H1 (cell line): ENCODE results near the gene ETV4.

Experiments used
- POLR2A ChIP-seq, 2 experiments: IDR thresholded peaks; 1 replicate in 1 of 2; 2 replicates in 1 of 2; pipeline ENCODE4 v1.6.1; 2011; ENCODE audit warnings: low read depth in 2 of 2, low read length in 2 of 2, mild to moderate bottlenecking in 2 of 2; ENCODE audit errors: control extremely low read depth in 1 of 2
- TAF1 ChIP-seq: IDR thresholded peaks from 2 replicates; pipeline ENCODE4 v1.6.1; 2011; ENCODE audit warnings: mild to moderate bottlenecking, low read depth, low read length
- TF ChIP-seq, protein P1 (sequence below): fragments of 300-600 bp; sonication (generic); IDR thresholded peaks from 2 replicates; pipeline ENCODE4 v1.7.1; 2012; ENCODE audit warnings: low read length, moderate library complexity, mild to moderate bottlenecking, inconsistent platforms; ENCODE audit not compliant: insufficient replicate concordance

GRCh38 chr17:43553573-43553972 is 7.4 kb upstream of the ETV4 start:
- TF ChIP-seq, protein P1, sequence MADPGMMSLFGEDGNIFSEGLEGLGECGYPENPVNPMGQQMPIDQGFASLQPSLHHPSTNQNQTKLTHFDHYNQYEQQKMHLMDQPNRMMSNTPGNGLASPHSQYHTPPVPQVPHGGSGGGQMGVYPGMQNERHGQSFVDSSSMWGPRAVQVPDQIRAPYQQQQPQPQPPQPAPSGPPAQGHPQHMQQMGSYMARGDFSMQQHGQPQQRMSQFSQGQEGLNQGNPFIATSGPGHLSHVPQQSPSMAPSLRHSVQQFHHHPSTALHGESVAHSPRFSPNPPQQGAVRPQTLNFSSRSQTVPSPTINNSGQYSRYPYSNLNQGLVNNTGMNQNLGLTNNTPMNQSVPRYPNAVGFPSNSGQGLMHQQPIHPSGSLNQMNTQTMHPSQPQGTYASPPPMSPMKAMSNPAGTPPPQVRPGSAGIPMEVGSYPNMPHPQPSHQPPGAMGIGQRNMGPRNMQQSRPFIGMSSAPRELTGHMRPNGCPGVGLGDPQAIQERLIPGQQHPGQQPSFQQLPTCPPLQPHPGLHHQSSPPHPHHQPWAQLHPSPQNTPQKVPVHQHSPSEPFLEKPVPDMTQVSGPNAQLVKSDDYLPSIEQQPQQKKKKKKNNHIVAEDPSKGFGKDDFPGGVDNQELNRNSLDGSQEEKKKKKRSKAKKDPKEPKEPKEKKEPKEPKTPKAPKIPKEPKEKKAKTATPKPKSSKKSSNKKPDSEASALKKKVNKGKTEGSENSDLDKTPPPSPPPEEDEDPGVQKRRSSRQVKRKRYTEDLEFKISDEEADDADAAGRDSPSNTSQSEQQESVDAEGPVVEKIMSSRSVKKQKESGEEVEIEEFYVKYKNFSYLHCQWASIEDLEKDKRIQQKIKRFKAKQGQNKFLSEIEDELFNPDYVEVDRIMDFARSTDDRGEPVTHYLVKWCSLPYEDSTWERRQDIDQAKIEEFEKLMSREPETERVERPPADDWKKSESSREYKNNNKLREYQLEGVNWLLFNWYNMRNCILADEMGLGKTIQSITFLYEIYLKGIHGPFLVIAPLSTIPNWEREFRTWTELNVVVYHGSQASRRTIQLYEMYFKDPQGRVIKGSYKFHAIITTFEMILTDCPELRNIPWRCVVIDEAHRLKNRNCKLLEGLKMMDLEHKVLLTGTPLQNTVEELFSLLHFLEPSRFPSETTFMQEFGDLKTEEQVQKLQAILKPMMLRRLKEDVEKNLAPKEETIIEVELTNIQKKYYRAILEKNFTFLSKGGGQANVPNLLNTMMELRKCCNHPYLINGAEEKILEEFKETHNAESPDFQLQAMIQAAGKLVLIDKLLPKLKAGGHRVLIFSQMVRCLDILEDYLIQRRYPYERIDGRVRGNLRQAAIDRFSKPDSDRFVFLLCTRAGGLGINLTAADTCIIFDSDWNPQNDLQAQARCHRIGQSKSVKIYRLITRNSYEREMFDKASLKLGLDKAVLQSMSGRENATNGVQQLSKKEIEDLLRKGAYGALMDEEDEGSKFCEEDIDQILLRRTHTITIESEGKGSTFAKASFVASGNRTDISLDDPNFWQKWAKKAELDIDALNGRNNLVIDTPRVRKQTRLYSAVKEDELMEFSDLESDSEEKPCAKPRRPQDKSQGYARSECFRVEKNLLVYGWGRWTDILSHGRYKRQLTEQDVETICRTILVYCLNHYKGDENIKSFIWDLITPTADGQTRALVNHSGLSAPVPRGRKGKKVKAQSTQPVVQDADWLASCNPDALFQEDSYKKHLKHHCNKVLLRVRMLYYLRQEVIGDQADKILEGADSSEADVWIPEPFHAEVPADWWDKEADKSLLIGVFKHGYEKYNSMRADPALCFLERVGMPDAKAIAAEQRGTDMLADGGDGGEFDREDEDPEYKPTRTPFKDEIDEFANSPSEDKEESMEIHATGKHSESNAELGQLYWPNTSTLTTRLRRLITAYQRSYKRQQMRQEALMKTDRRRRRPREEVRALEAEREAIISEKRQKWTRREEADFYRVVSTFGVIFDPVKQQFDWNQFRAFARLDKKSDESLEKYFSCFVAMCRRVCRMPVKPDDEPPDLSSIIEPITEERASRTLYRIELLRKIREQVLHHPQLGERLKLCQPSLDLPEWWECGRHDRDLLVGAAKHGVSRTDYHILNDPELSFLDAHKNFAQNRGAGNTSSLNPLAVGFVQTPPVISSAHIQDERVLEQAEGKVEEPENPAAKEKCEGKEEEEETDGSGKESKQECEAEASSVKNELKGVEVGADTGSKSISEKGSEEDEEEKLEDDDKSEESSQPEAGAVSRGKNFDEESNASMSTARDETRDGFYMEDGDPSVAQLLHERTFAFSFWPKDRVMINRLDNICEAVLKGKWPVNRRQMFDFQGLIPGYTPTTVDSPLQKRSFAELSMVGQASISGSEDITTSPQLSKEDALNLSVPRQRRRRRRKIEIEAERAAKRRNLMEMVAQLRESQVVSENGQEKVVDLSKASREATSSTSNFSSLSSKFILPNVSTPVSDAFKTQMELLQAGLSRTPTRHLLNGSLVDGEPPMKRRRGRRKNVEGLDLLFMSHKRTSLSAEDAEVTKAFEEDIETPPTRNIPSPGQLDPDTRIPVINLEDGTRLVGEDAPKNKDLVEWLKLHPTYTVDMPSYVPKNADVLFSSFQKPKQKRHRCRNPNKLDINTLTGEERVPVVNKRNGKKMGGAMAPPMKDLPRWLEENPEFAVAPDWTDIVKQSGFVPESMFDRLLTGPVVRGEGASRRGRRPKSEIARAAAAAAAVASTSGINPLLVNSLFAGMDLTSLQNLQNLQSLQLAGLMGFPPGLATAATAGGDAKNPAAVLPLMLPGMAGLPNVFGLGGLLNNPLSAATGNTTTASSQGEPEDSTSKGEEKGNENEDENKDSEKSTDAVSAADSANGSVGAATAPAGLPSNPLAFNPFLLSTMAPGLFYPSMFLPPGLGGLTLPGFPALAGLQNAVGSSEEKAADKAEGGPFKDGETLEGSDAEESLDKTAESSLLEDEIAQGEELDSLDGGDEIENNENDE, result no peak
- no peak for TF ChIP-seq POLR2A (IDR thresholded peaks at IDR 0.05; ENCODE audit: control extremely low read depth in 1 of 2, low read depth in 2 of 2, low read length in 2 of 2)
- TF ChIP-seq TAF1, result no peak
